Right lobe of liver (tissue), 6 donors: ENCODE data around the gene ATP6V0D1. TPM values are rescaled to one million over a fixed set of nuclear protein-coding genes. Genes with fewer than 3 reads are reported as not detected.

ENCODE experiments used
- ATAC-seq, 4 donors: fragments of 200-7000 bp; cut with Tn5 transposase; one replicate each; pipeline ENCODE4 v1.9.1; 2020; ENCODE audit warnings: mild to moderate bottlenecking in 4 of 4, moderate library complexity in 4 of 4
- DNase-seq, 3 donors: peaks; one replicate each; pipeline ENCODE4 v3.0.0-alpha.2; 2020
- H3K27ac ChIP-seq, 3 donors: fragments of 200-600 bp; one replicate each; pipeline ENCODE4 v1.8.0; 2022
- H3K27me3 ChIP-seq, 2 donors: fragments of 200-600 bp; one replicate each; pipeline ENCODE4 v1.8.0; 2022
- H3K36me3 ChIP-seq, 4 donors: fragments of 200-600 bp; sonication (generic) in 1 of 4; one replicate each; pipeline versions ENCODE4 v1.5.1 to v1.8.0; 2017 to 2022; ENCODE audit warnings: control low read depth in 1 of 4
- H3K4me1 ChIP-seq, 4 donors: fragments of 200-600 bp; sonication (generic) in 1 of 4; one replicate each; pipeline versions ENCODE4 v1.5.1 to v1.8.0; 2017 to 2022; ENCODE audit warnings: control low read depth in 1 of 4
- H3K4me3 ChIP-seq, 3 donors: fragments of 200-600 bp; one replicate each; pipeline ENCODE4 v1.8.0; 2022
- H3K9me3 ChIP-seq, 4 donors: fragments of 200-600 bp; sonication (generic) in 1 of 4; one replicate each; pipeline versions ENCODE4 v1.5.1 to v1.8.0; 2017 to 2022; ENCODE audit warnings: control low read depth in 1 of 4
- CTCF ChIP-seq, 4 donors: fragments of 200-600 bp in 3 of 4; fragments of 450-650 bp in 1 of 4; IDR thresholded peaks; one replicate each; pipeline versions ENCODE4 v1.5.1 to v1.8.0; 2016 to 2022; ENCODE audit warnings: antibody characterized with exemption in 4 of 4, mild to moderate bottlenecking in 2 of 4
- POLR2A ChIP-seq: fragments of 450-650 bp; IDR thresholded peaks from one replicate; pipeline ENCODE4 v1.6.1; 2017; ENCODE audit warnings: antibody characterized with exemption, mild to moderate bottlenecking
- WGBS: methylation state at CpG from one replicate; pipeline ENCODE4 v1.1.6; 2018; ENCODE audit warnings: low coverage, low lambda C conversion rate; ENCODE audit not compliant: insufficient coverage; ENCODE audit errors: missing lambda C conversion rate; 5-methylcytosine and 5-hydroxymethylcytosine counted together
- intact Hi-C, 2 donors: fragments of 100-400 bp; cut with DNase I; formaldehyde crosslinking; loops; one replicate each; pipeline versions ENCODE4 v1.11.2 to v1.14.1; 2022
- total RNA-seq, 6 experiments: library from RNA; depleted of rRNA in 2 of 6; stranded (reverse); fragments of >200 nt in 2 of 6; fragmentation: NEBNext Ultra II Directional in 3 of 6; extraction: Animal tissue kit (Norgen Biotek cat#: 25700) in 3 of 6; gene quantifications; one replicate each; pipeline versions ENCODE4 v1.1.0 to v1.2.4, GENCODE V29; 2016 to 2023
- donor health status: DM: no; HTN: yes; CAD: no.
- donor health status: DM: no; HTN: no; CAD: no.
- donor health status: DM: no; HTN: no; CAD: no.
- donor health status: DM: no; HTN: yes; CAD: no.
- donor health status: DM: no; HTN: yes; CAD: no.

The ATP6V0D1 gene
- total RNA-seq, 6 experiments from 2014 or later: 33.6 to 84.6 (median 47.0) TPM

- Histone ChIP-seq H3K36me3 (no peaks in the 10 kb centered on the region), H3K27me3 (no peaks in the 10 kb centered on the region), H3K4me3 (no peak overlapping the region), H3K9me3 (no peaks in the 10 kb centered on the region), H3K27ac (no peak overlapping the region), H3K4me1 (peaks cover 5 to 80% (median 48%) of the 10 kb centered on the region in 4 donors)
- ATAC-seq (no peak), DNase-seq (no peak)
- TF ChIP-seq POLR2A (no peak), CTCF (IDR thresholded peaks at IDR 0.05) (no peak)
- intact Hi-C loops: no loop called here
- WGBS: 63% methylated on average over 5 of the region's 22 CpGs
Measured at GRCh38 chr16:67444259-67445125, 36.5 kb downstream of the ATP6V0D1 start.

GRCh38 chr16:67443265-67443664 is 37.7 kb downstream of the ATP6V0D1 start:
- peak overlapping the region in 1 of 3 donors; percentile 0 for H3K27ac ChIP-seq
- peaks cover 0 to 3% (median 0%) of the 10 kb centered on the region in 4 donors for H3K36me3 ChIP-seq
- H3K4me3 ChIP-seq: no peak overlapping the region
- no peaks in the 10 kb centered on the region for H3K9me3 ChIP-seq
- intact Hi-C loops: no loop called here
- TF ChIP-seq POLR2A: no peak
- no peak for TF ChIP-seq CTCF (IDR thresholded peaks at IDR 0.05)
- DNase-seq (peak; percentile 49 to 84 (median 70)), ATAC-seq (peak; percentile 22 to 56 (median 50))
- no peaks in the 10 kb centered on the region for H3K27me3 ChIP-seq
- peaks cover 5 to 68% (median 44%) of the 10 kb centered on the region in 4 donors for H3K4me1 ChIP-seq
- 27% methylated on average over 2 of the region's 6 CpGs for WGBS

GRCh38 chr16:67442581-67443255 is 38.2 kb downstream of the ATP6V0D1 start:
- Histone ChIP-seq H3K4me1 (peaks cover 5 to 66% (median 44%) of the 10 kb centered on the region in 4 donors), H3K36me3 (peaks cover 0 to 3% (median 0%) of the 10 kb centered on the region in 4 donors), H3K27me3 (no peaks in the 10 kb centered on the region), H3K9me3 (no peaks in the 10 kb centered on the region), H3K4me3 (no peak overlapping the region), H3K27ac (peak overlapping the region in 1 of 3 donors; percentile 0)
- intact Hi-C loops: no loop called here
- ATAC-seq (no peak), DNase-seq (no peak)
- TF ChIP-seq POLR2A (no peak), CTCF (IDR thresholded peaks at IDR 0.05) (no peak)
- 74% methylated on average over 8 of the region's 13 CpGs for WGBS

GRCh38 chr16:67441907-67442306 is 39.0 kb downstream of the ATP6V0D1 start:
- intact Hi-C loops: no loop called here
- Histone ChIP-seq H3K4me3 (no peak overlapping the region), H3K36me3 (peaks cover 0 to 3% (median 0%) of the 10 kb centered on the region in 4 donors), H3K4me1 (peaks cover 5 to 58% (median 38%) of the 10 kb centered on the region in 4 donors), H3K27me3 (no peaks in the 10 kb centered on the region), H3K27ac (no peak overlapping the region), H3K9me3 (no peaks in the 10 kb centered on the region)
- DNase-seq: peak; percentile 53 to 86 (median 82)
- peak in 3 of 4 donors; percentile 28 to 56 (median 32) for ATAC-seq
- no peak for TF ChIP-seq CTCF (IDR thresholded peaks at IDR 0.05)
- no peak for TF ChIP-seq POLR2A
- 48% methylated on average over 2 of the region's 5 CpGs for WGBS
